Measurements from ENCODE around the gene GRB10.
"Not testable (repeated sequence)": the region's sequence is repeated elsewhere in the genome, so short reads cannot be mapped to it uniquely, and the experiment has no call there.

Gene GRB10

GRCh38 chr7:50774319-50774718 is 8.4 kb downstream of the GRB10 start:
- no peak for DNase-seq

- not testable (repeated sequence) for DNase-seq
Measured at GRCh38 chr7:50773071-50773470, 9.6 kb downstream of the GRB10 start.

- no peak for DNase-seq
Measured at GRCh38 chr7:50771120-50772002, 11.3 kb downstream of the GRB10 start.

- no peak for DNase-seq
Measured at GRCh38 chr7:50768485-50769474, 13.9 kb downstream of the GRB10 start.

- DNase-seq = no peak
Measured at GRCh38 chr7:50766849-50767207, 15.9 kb downstream of the GRB10 start.

- no peak for DNase-seq
Measured at GRCh38 chr7:50766106-50766848, 16.4 kb downstream of the GRB10 start.

- DNase-seq = no peak
Measured at GRCh38 chr7:50762337-50762736, 20.4 kb downstream of the GRB10 start.

- DNase-seq = no peak
Measured at GRCh38 chr7:50761713-50762112, 21.0 kb downstream of the GRB10 start.

GRCh38 chr7:50757703-50758390 is 24.8 kb downstream of the GRB10 start:
- DNase-seq = no peak

- no peak for DNase-seq
Measured at GRCh38 chr7:50756180-50756579, 26.5 kb downstream of the GRB10 start.

GRCh38 chr7:50754684-50755083 is 28.0 kb downstream of the GRB10 start:
- DNase-seq = no peak

- no peak for DNase-seq
Measured at GRCh38 chr7:50754241-50754640, 28.5 kb downstream of the GRB10 start.

GRCh38 chr7:50752422-50752821 is 30.3 kb downstream of the GRB10 start:
- DNase-seq = no peak

- DNase-seq = no peak
Measured at GRCh38 chr7:50751146-50751545, 31.6 kb downstream of the GRB10 start.

GRCh38 chr7:50749896-50750295 is 32.8 kb downstream of the GRB10 start:
- DNase-seq = no peak

- DNase-seq = no peak
Measured at GRCh38 chr7:50748472-50748871, 34.2 kb downstream of the GRB10 start.

GRCh38 chr7:50745835-50746234 is 36.9 kb downstream of the GRB10 start:
- DNase-seq = no peak

- DNase-seq = no peak
Measured at GRCh38 chr7:50745336-50745735, 37.4 kb downstream of the GRB10 start.

GRCh38 chr7:50743893-50744292 is 38.8 kb downstream of the GRB10 start:
- no peak for DNase-seq

GRCh38 chr7:50743016-50743415 is 39.7 kb downstream of the GRB10 start:
- no peak for DNase-seq

GRCh38 chr7:50742401-50742800 is 40.3 kb downstream of the GRB10 start:
- no peak for DNase-seq

GRCh38 chr7:50739744-50740435 is 42.8 kb downstream of the GRB10 start:
- no peak for DNase-seq
